Astrocyte of the hippocampus (primary cell): Measurements from ENCODE around the gene RBBP5.

ENCODE experiments used
- DNase-seq: peaks from one replicate; pipeline ENCODE4 v3.0.0; 2011; ENCODE audit warnings: low read depth, low spot score

The RBBP5 gene

GRCh38 chr1:205057808-205058575, 63.8 kb downstream of the RBBP5 start:
- DNase-seq: no peak

- no peak for DNase-seq
Observed at GRCh38 chr1:205056956-205057568, 64.7 kb downstream of the RBBP5 start.

- DNase-seq: peak; percentile 32
Observed at GRCh38 chr1:205056188-205056611, 65.6 kb downstream of the RBBP5 start.

GRCh38 chr1:205054013-205054412, 67.8 kb downstream of the RBBP5 start:
- peak; percentile 19 for DNase-seq

GRCh38 chr1:205053296-205053695, 68.5 kb downstream of the RBBP5 start:
- no peak for DNase-seq

GRCh38 chr1:205052690-205053089, 69.1 kb downstream of the RBBP5 start:
- DNase-seq: no peak

GRCh38 chr1:205049479-205049878, 72.3 kb downstream of the RBBP5 start:
- DNase-seq: no peak

- no peak for DNase-seq
Observed at GRCh38 chr1:205048382-205048781, 73.4 kb downstream of the RBBP5 start.

GRCh38 chr1:205047764-205048231, 74.0 kb downstream of the RBBP5 start:
- DNase-seq: no peak

- no peak for DNase-seq
Observed at GRCh38 chr1:205046870-205047269, 74.9 kb downstream of the RBBP5 start.

- no peak for DNase-seq
Observed at GRCh38 chr1:205045146-205045545, 76.6 kb downstream of the RBBP5 start.

- no peak for DNase-seq
Observed at GRCh38 chr1:205044741-205045140, 77.0 kb downstream of the RBBP5 start.

- no peak for DNase-seq
Observed at GRCh38 chr1:205043866-205044265, 77.9 kb downstream of the RBBP5 start.

GRCh38 chr1:205042911-205043806, 78.6 kb downstream of the RBBP5 start, which contains the start of gene CNTN2:
Gene CNTN2, plus strand, starts transcription at chr1:205043212. Its CDS starts 9,974 bp downstream, at chr1:205053186.
- DNase-seq: peak; percentile 11

- DNase-seq: no peak
Observed at GRCh38 chr1:205041998-205042910, 79.5 kb downstream of the RBBP5 start.

GRCh38 chr1:205041001-205041715, 80.6 kb downstream of the RBBP5 start:
- no peak for DNase-seq

- no peak for DNase-seq
Observed at GRCh38 chr1:205038132-205038786, 83.5 kb downstream of the RBBP5 start.

- DNase-seq: no peak
Observed at GRCh38 chr1:205037539-205037938, 84.2 kb downstream of the RBBP5 start.
